GM19467 (cell line): ENCODE data around the gene TNS1.

Experiments
- ATAC-seq: cut with Tn5 transposase; IDR thresholded peaks from one replicate; pipeline ENCODE4 v1.9.1; 2021; ENCODE audit warnings: mild to moderate bottlenecking, moderate library complexity; ENCODE audit not compliant: unreplicated experiment

The TNS1 gene

DNA sequence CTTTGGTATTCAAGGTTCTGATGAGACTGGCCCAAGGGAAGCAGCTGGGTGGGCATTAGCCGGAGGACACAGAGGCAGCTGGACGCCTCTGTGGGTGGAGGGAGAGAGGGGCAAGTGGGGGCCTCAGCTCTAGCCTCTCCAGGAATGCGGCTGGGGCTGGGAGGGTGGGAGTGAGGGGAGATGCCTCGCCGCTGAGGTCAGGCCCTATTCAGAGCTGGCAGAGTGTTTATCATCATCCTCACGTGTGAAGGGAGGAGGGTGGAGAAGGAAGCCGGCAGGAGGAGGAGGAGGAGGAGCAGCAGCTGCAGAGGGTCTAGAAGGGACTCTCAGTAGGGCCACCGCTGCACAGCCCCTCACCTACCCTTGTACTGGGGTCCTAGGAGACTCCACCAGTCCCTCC lies 43.1 kb downstream of the TNS1 start:
- ATAC-seq, result no peak

DNA sequence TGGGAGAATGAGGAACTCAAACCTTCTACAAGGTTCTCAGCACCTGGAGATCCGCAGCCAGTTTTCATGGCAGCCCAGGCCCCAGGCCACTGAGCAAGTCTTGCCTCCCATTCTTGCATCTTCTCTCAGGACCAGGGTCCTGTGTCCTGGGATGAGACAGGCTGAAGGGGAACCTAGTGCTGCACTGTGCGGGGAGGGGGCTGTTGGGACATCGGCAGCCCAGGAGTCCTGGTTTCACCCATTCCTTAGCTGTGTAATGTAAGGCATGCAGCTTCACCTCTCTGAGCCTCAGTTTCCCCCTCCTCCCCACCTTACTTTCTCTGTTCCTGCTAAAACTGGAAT lies 43.9 kb downstream of the TNS1 start:
- ATAC-seq, result no peak

DNA sequence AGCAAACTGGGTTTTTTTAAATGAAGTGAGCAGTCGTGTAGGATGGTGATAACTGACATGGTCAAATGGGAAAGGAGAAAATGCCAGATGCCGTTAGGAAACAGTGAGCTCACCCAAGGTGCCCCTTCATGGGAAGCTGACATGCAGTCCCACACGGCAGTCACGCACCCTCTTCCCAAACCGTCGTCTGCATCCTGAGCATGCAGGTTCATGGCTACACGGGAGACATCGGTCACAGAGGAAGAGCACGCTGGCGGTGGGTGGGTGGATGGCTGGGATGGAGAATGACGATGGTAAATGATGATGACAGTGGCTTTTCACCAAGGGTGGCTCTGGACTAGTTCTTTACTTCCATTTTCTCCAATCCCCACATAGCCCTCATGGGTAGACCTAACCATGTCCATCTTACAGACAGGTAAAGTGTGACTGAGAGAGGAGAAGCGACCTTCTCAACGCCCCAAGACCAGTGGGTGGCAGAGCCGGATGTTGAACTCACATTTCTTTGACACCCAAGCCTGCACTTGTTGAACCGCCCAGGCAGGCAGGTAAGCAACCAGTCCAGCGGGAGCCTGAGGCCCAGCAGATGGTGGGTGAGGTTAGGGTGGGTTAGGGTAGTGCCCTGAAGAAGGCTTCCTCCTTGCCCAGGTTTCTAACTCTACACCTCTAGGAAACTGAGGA lies 44.5 kb downstream of the TNS1 start:
- no peak for ATAC-seq

DNA sequence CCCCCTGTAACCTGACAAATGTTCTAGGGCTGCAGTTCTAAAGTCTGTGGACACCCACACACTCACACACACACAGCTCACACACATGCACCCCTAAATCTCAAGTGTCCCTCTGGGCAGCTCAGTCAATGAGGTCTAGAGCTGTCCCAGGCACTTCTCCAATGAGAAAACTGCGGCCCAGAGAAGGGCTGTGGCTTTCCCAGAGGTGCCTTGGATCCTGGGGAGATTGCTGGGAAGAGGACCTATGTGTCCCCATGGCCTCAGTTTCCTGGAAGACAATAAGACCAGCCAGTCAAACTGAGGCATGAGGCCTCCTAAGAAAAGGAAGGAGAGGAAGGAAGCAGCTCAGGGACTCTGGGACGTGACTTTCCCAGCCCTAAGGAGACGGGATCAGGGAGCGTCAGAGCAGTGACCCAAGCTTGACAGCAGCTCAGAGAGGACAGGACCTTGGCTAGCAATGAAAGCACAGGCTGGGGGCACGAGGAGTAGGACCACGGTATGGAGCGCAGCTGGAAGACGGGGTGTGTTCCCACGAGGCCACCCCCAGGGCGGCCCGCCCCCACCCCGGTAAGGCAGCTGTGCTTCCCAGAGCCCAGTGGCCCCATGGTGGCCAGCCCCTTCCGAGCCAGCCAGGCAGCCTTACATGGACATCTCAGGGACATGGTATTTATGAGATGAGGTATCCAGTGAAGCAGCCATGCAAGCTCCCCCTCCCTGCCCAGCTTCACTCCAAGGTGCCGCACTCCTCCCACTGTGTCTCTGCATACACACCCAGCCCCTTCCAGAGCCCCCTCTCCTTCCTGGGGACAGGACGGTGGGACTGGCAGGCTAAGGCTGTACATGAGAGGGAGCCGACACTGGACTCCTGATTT lies 46.0 kb downstream of the TNS1 start:
- ATAC-seq, result no peak

DNA sequence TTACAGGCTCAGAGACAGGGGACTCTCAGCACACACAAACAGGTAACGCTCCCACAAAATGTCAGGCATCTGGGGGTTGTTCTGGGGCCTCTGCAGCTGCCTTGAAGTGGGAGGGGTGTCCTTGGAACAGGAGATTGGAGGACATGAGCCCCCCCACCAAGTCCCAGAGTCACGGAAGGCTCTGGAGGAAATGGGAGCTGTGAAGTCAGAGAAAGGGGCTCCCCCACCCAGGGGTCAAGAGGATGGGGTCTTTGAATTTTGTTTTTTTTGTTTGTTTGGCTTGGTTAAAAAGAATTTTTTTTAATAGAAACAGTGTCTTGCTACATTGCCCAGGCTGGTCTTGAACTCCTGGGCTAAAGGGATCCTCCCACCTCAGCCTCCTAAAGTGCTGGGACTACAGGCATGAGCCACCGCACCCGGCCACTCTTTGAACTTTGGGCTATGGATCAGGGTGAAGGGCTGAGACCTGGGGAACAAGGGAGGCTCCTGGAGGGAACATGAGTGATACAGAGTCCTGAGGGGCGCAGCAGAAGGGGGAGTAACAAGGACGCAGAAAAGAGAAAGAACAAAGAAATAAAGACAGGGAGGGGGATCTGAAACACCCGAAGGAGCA lies 46.8 kb downstream of the TNS1 start:
- no peak for ATAC-seq

DNA sequence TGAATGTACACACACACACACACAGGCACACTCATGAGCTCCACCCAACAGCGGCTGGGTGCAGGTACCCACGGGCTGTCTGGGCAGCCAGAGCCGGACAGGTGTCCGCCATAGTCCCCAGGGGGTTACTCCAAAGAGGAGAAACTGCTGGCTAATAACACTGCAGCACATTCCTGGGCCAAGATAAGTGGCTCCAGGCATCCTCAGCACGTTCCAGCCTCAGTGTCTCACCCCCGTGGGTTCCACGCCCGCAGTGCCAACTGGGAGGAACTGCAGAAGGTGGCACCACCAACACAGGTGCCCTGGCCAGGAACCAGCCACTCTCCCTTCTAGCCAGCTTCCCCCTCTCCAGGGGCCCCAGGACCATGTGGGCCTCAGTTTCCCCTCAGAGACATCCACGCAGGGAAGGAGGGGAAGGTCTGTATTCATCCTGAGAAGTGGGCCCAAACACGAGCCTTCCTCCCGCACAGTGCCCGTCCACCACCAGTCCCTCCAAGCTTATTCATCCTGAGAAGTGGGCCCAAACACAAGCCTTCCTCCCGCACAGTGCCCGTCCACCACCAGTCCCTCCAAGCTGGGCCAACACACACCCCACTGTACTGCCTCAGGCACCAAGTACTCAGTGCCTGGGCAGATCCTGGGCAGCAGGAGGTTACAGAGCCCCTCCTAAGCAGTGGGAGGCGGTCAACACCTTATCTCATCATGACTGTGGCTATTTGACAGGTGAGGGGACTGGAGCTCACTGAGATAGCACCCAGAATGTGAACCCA lies 47.6 kb downstream of the TNS1 start:
- no peak for ATAC-seq

DNA sequence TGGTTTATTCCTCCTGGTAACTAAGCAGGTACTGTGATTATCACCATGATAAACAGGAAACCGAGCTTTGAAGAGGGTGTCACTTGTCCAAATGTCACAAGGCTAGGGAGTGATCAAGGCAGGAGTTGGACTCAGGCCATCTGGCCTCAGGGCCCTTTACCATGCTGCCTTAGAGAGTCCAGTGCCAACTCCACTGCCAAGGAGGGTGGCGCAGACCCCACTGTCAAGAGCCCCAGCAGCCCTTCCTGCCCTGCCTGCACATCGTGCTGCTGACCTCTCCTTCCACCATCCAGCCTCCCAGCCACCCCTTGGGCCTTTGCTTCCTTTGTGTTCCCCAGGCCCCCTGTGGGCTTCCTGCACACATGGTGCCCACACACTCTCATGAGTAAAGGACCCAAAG lies 48.3 kb downstream of the TNS1 start:
- no peak for ATAC-seq

DNA sequence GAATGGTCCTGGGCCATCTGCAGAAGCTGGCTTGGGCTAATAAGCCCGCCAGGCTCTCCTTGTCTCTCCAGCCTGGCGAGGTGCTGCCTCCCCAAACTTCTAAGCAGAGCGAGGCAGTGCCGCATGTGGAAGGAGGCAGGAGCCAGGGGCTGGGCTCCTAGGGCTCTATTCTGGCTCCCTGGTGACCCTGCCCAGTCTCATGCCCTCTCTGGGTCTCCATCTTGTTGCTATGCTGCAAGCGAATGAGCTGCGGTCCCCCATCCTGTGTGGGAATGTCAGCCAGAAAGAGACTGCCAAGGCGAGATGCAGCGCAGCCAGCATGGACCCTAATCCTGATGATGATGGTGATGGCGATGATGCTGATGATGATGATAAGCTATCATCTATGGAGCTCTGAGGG lies 48.7 kb downstream of the TNS1 start:
- ATAC-seq, result no peak

DNA sequence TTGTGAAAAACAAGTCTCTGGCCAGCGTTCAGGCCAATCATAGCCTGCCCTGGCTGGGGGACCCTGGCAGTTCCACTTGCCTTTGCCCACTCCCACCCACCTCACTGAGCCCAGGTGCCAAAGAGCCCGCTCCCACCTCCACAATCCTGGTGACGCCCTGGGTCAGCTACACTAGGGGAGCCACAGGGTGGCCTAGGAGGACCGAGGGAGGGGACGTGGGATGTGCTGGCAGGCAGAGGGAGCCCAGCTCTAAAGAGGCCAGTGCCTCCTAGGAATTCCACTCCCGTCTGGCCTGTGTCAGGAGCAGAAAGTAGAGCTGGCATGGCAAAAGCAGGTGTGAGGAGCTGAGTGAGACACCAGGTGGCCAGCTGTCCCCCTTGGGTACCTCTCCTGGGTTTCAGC lies 49.3 kb downstream of the TNS1 start:
- ATAC-seq, result no peak

DNA sequence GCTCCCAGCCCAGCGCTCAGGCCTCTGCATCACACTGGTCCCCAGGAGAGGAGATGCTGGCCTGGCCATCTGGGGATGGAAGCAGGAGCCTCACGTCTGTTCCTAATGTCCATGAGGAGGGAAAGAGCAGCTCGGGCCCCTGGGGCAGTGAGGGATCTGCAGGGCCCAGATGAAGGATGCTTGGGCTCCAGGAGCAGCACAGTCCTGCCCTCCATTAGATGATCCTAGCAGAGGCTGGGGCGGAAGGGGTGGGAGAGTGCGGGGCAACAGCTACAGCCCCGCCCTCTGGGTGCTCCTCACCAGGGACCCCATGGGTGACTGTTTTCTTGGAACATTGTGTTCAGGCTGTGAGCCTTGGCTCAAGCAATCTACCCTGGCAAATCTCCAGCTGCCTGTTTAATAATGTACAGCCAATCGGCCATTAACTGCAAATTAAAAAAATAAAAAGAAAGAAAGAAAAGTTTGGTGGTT lies 49.7 kb downstream of the TNS1 start:
- ATAC-seq, result no peak

DNA sequence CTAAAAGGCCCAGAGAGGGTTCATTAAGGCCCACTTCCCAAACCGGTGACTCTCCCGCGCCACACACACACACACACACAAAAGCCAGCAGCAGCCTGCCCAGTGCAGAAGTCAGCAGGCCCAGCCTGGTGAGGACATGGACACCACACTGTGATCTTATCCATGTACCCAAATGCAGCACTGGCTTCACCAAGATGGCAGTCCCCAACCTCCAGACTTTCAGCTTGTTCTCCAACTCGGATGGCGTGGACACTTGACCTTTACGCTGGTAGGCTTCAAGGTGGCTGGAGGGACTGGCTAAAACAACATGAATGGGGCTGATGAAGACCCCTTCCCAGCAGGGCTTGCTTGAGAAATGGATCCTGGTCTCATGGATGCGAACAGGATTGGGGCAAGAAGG lies 50.4 kb downstream of the TNS1 start:
- ATAC-seq, result no peak

DNA sequence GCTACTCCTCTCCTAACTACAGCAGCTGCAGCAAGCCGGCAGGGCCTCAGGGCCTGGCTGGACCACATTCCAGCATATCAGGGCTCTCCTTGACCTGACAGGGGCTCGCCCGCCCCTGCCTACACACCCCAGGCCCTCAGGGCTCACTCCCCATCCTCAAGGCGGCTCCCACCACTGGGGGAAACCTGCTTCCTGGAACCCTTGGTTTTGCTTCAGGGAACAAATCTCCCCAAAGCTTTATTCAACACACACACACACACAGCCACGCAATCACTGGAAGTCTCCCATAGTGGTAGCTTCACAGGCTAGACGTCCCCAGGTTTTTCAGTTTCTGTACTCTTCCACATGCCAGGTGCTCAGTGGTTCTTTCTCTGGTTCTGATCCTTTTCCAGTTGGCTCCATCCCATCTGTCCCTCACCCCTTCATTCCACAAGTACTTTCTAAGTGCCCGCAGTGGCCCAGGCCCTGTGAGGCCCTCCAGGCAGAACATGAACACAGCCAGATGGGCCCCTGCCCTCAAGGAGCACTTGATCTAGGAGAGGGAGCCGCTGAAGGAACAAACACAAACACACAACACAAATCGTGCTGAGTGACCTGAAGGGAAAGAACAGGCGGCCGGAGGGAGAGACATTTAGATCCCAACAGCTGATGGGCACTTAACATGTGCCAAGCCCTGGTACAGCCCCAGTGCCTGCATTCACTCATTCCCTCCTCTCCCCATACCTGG lies 51.1 kb downstream of the TNS1 start:
- no peak for ATAC-seq

DNA sequence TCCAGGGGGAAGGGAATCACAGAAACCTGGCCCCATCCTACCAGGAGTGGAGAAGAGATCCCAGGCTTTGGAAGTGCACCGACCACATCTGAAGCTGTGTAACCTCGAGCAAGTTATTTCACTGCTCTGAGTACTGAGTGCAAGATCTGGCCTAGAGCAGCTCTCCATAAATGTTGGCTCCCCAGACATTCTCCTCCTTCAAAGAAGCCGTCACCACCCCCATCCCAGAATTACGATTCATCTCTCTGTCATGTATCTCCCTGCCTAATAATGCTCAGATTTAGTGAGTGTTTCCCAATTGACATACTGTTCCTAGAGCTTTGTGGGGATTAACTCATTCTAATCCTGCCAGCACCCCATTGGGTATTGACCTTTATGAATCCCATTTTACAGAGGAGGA lies 51.7 kb downstream of the TNS1 start:
- no peak for ATAC-seq

DNA sequence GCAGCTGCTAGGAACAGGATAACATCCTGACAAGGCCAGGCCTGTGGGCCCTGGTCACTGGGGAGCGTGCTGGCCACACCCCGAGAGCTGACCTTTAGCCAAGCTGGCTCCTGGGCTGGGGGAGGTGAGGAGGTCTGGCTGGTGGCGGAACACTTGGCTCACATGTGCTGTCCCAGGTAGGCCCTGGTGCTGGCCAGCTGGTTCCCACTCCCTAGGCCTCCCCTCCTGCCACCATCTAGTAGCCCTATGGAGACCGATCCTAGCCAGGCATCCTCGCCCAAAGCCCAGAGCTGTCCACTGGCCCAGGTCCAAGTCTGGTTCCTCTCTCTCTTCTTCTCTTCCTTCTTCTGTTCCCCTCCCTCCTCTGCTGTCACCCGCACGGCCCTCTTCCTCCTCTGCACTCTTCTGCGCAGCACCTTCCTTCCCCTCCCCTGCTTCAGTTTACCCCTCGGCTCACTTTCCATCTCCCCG lies 52.4 kb downstream of the TNS1 start:
- no peak for ATAC-seq

DNA sequence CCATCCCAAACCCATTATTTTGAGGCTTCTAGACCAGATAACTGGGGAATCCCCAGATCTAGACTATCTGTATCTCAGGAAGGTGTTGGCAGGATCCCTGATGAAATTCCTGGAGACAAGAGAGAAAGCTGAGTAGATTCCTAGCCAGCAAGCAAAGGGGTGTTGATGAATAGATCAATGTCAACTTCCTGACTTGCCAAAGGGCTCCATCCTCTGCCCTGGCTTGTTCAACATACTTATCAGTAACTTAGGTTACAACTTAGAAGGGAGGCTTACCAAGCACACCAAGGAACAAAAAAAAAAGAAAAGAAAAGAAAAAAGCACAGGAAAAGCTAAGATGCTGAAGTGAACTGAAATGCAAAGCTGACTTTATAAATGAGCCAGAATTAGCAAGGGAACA lies 53.3 kb downstream of the TNS1 start:
- no peak for ATAC-seq

DNA sequence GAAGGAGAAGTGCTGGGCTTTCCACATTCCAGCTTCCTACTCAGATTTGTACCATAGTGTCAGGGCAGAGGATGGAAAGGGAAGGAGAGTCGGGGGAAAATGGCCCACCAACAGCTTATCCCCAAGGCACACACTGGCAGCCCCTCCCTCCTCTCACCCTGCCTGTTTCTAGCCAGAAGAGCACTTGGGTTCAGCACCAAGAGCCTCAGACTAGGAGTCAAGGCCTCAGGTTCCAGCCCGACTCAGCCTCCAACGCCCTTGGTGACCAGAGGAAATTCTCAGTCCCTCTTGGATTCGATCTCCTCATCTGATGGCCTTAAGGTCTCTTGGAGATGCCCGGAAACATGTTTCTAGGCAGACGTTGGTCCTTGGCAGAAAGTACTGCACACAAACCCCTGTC lies 53.9 kb downstream of the TNS1 start:
- no peak for ATAC-seq

DNA sequence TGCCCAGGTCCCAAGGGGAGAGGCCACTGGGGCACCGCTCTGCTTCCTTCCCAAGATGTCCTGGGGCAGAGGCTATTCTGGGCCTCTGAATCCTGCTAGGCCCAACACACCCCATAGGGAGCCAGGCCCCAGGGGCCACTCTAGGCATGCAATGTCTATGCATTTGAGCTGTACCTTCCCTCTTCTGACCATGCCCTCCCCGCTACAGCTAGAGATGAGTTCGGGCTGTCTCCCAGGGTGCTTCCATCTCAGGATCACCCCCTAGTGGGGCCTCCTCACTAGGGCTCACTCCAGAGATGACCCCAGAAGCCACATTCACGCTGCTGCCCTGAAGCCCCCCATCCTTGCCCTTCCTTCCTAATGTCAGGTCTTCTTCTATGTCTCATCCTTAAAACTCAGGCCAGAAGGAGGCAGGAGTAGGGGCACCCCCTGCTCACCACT lies 54.4 kb downstream of the TNS1 start:
- no peak for ATAC-seq

DNA sequence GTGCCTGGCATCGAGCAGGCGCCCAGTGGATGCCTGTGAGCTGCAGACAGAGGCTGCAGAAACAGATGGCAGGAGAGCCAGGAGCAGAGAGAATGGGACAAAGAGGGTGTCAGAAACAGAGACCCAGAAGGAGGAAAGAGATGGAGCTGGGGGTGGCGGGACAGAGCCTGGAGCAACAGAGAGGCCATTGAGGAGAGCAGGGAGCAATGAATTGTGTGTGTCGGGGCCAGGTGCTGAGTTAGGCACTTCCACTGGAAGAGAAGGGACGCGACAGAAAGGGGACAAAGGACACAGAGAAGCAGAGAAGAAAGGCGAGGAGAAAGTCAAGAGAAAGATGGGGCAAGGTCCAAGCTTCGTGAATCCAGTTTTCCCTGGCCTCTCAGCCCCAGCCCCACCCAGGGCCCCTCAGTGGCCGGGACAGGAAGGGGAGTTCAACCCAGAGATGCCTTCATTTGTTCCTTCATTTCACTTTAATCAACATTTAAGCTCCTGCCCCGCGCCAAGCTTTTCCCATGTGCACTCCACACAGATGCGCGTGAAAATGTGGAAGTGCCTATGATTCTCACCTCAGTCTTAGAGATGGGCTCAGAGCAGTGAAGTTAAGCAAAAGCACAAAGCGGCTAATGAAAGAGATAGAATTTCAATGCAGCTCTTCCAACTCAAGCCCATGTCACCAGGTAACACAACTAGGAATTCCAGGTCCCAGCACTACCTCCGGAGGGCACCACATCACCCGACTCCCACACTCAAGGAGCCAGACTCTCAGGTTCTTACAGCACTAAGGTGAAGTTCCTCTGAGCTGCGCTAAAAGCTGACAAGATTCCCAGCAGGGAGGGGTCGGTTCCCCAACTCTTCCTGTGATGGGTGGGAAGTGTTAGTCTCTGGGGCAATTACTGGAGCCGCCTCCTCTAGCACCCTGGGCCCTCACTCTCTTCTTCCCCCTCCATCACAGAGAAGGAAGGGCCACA lies 55.1 kb downstream of the TNS1 start:
- ATAC-seq, result no peak

DNA sequence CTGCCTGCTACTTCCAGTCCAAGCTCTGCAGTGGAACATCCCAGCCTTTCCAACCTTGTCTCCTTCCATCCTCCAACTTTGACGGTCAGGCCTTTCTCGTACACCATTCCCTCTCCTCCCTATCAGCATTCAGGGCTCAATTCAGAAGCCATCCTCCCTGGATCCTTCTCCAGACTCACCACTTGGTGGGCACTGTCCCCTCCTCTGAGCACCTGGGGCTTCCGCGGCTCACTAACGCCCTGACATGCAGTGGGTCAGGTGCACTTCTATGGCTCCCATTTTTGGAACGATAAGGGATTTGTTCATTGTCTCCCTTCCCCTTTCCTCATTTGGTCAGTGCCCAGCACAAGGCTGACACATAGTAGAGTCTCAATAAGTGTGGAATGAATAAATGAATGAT lies 56.7 kb downstream of the TNS1 start:
- no peak for ATAC-seq
